Fibroblast of pulmonary artery (primary cell): Measurements from ENCODE around the gene PTPRD.

ENCODE experiments used
- DNase-seq: peaks from one replicate; pipeline ENCODE4 v3.0.0-alpha.2; 2010; ENCODE audit warnings: low read depth
- H3K4me3 ChIP-seq: replicated peaks from 2 replicates; pipeline ENCODE4 v1.5.1; 2011; ENCODE audit warnings: low read depth, mild to moderate bottlenecking, control low read depth, low read length, moderate library complexity
- CTCF ChIP-seq: IDR thresholded peaks from 2 replicates; pipeline ENCODE4 v1.5.1; 2011; ENCODE audit warnings: mild to moderate bottlenecking, control low read depth, low read length, inconsistent platforms; ENCODE audit errors: missing control alignments

Gene PTPRD

GRCh38 chr9:8806150-8806549 is 1806.7 kb downstream of the PTPRD start:
- no peak overlapping the region for H3K4me3 ChIP-seq
- DNase-seq = no peak
- TF ChIP-seq CTCF = no peak

DNA sequence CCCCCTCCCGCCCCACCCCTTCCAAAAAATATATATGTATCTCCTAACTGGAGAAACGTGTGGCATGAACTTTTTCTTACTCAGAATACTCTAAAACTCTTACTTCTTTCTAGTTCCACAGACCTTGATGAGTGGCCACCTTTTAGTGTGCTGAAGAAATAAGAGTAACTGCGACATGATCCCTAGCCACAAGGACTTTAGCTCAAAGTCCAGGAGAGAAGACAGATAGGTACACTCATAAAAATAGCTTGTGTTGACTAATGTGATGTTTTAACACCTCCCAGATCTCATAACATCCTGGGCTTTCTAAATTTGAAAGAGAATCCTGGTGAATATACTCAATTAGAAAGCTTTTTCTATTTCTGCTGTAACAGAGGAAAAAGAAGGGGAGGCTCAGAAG is 1808.2 kb downstream of the PTPRD start:
- no peak overlapping the region for H3K4me3 ChIP-seq
- no peak for DNase-seq
- TF ChIP-seq CTCF = no peak

DNA sequence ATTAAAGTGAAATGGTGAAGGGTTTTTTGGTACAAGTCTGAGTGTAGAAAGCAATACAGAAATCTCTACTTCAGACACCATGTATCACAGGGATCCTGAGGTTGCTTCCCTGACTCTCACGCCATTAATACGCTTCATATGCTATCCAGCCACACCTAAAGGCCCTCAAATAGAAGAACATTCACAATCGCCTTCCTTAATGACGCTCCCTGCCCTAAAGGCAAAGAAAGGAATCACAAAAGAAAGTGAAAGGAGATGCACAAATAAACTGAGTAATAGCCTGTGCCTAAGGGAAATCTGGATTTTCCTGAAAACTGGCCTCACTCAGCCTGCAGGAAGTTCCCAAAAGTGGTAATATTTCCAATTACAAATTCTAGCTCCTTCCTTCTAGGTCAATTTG is 1810.6 kb downstream of the PTPRD start:
- H3K4me3 ChIP-seq = no peak overlapping the region
- no peak for DNase-seq
- TF ChIP-seq CTCF = no peak

DNA sequence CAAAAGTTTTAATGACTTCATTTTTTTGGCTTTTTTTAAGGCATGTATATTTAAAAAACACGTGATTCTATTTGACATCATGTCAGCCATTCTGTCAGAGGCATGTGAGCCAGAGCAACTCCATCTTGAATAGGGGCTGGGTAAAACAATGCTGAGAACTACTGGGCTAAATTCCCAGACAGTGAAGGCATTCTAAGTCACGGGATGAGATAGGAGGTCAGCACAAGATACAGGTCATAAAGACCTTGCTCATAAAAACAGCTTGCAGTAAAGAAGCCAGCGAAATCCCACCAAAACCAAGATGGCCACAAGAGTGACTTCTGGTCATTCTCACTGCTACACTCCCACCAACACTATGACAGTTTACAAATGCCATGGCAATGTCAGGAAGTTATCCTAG is 1812.6 kb downstream of the PTPRD start:
- no peak for DNase-seq
- no peak for TF ChIP-seq CTCF
- no peak overlapping the region for H3K4me3 ChIP-seq

DNA sequence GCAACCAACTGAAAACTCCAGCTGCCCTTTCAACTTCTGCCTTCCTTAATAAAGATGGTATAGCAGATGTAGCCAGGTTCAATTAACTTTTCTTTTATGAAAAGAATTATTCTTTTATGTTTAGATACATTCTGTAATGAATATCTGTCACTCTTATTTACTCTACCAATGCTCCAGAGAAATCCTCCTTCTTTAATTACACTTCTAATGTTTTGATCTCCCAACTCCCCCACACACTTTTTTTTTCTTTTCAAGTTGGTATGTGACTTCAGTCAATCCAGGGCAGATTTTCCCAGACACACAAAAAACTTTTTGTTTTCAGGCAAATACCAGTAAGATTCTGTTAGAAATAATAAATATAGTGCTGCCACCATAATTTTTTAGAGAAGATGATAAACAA is 1813.2 kb downstream of the PTPRD start:
- no peak for DNase-seq
- TF ChIP-seq CTCF = no peak
- no peak overlapping the region for H3K4me3 ChIP-seq

- TF ChIP-seq CTCF = no peak
- DNase-seq = no peak
- H3K4me3 ChIP-seq = no peak overlapping the region
These were observed 1813.6 kb downstream of the PTPRD start for GRCh38 chr9:8799206-8799605.

DNA sequence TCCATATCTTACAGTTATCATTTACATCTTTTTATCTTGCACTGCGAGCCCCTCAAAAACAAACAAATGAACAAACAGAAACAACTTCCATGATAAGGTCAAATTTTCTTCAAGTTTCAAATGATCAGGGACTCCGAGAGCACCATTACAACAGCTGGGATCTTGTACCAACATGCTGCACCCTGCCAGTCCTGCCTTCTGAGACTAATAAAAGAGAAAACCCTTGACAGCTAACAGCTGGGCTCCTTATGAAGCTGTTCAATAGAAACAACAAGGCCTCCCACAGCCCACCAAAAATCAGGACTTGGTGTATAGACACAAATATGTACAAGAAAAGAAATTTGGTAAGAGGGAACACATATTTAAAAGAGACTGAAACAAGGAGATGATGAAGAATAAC is 1828.0 kb downstream of the PTPRD start:
- H3K4me3 ChIP-seq = no peak overlapping the region
- TF ChIP-seq CTCF = no peak
- no peak for DNase-seq
